H9 (cell line): ENCODE measurements around the gene DNAJC9. TPM values are rescaled to one million over a fixed set of nuclear protein-coding genes. Genes with fewer than 3 reads are reported as not detected.

Experiments used
- DNase-seq: peaks from one replicate; pipeline ENCODE4 v3.0.0-alpha.2; 2017
- H2AFZ ChIP-seq: one replicate; pipeline ENCODE4 v1.6.1; 2013; ENCODE audit warnings: mild to moderate bottlenecking, low read length, control low read depth, moderate library complexity
- H2AK5ac ChIP-seq: 2 replicates; pipeline ENCODE4 v1.6.1; 2013; ENCODE audit warnings: low read length, control low read depth, mixed read lengths; ENCODE audit not compliant: insufficient read length
- H2BK120ac ChIP-seq: one replicate; pipeline ENCODE4 v1.6.1; 2013; ENCODE audit warnings: low read depth, mild to moderate bottlenecking, low read length, control low read depth, inconsistent platforms; ENCODE audit not compliant: poor library complexity, severe bottlenecking
- H2BK12ac ChIP-seq: 2 replicates; pipeline ENCODE4 v1.6.1; 2013; ENCODE audit warnings: low read length, control low read depth, mixed read lengths, low read depth; ENCODE audit not compliant: insufficient read length
- H2BK15ac ChIP-seq: 2 replicates; pipeline ENCODE4 v1.6.1; 2013; ENCODE audit warnings: low read depth, low read length, control low read depth
- H2BK20ac ChIP-seq: one replicate; pipeline ENCODE4 v1.6.1; 2013; ENCODE audit warnings: low read depth, mild to moderate bottlenecking, low read length, control low read depth, inconsistent platforms; ENCODE audit not compliant: poor library complexity, severe bottlenecking
- H2BK5ac ChIP-seq: 2 replicates; pipeline ENCODE4 v1.6.1; 2013; ENCODE audit warnings: low read length, control low read depth, mixed read lengths; ENCODE audit not compliant: insufficient read length
- H3K14ac ChIP-seq: 2 replicates; pipeline ENCODE4 v1.6.1; 2013; ENCODE audit warnings: low read length, control low read depth; ENCODE audit not compliant: insufficient read depth
- H3K18ac ChIP-seq: 2 replicates; pipeline ENCODE4 v1.6.1; 2013; ENCODE audit warnings: low read depth, mild to moderate bottlenecking, mixed read lengths, low read length, control low read depth; ENCODE audit not compliant: insufficient read length
- H3K23ac ChIP-seq: 2 replicates; pipeline ENCODE4 v1.6.1; 2013; ENCODE audit warnings: low read length, control low read depth, mixed read lengths, low read depth; ENCODE audit not compliant: insufficient read length
- H3K23me2 ChIP-seq: 2 replicates; pipeline ENCODE4 v1.6.1; 2013; ENCODE audit warnings: low read depth, mild to moderate bottlenecking, mixed read lengths, low read length, control low read depth; ENCODE audit not compliant: insufficient read length, poor library complexity, severe bottlenecking
- H3K27ac ChIP-seq: 2 replicates; pipeline ENCODE4 v1.5.1; 2013; ENCODE audit warnings: low read length, control low read depth, mixed read lengths, low read depth; ENCODE audit not compliant: insufficient read length
- H3K27me3 ChIP-seq: 2 replicates; pipeline ENCODE4 v1.6.1; 2013; ENCODE audit warnings: low read length, control low read depth, inconsistent platforms; ENCODE audit not compliant: insufficient read depth
- H3K4ac ChIP-seq: 2 replicates; pipeline ENCODE4 v1.6.1; 2013; ENCODE audit warnings: low read depth, mild to moderate bottlenecking, control low read depth, inconsistent platforms, low read length, moderate library complexity
- H3K4me1 ChIP-seq: 2 replicates; pipeline ENCODE4 v1.6.1; 2013; ENCODE audit warnings: low read length, control low read depth, inconsistent platforms; ENCODE audit not compliant: insufficient read depth
- H3K4me2 ChIP-seq: 2 replicates; pipeline ENCODE4 v1.6.1; 2013; ENCODE audit warnings: low read length, control low read depth, mixed read lengths; ENCODE audit not compliant: insufficient read length, insufficient read depth
- H3K56ac ChIP-seq: 2 replicates; pipeline ENCODE4 v1.6.1; 2013; ENCODE audit warnings: low read depth, mild to moderate bottlenecking, mixed read lengths, low read length, control low read depth; ENCODE audit not compliant: insufficient read length
- H3K79me1 ChIP-seq: 2 replicates; pipeline ENCODE4 v1.6.1; 2013; ENCODE audit warnings: low read depth, mild to moderate bottlenecking, moderate library complexity, low read length, control low read depth, inconsistent platforms; ENCODE audit not compliant: insufficient read depth, poor library complexity, severe bottlenecking
- H3K79me2 ChIP-seq: 2 replicates; pipeline ENCODE4 v1.6.1; 2013; ENCODE audit warnings: low read length, control low read depth, inconsistent platforms; ENCODE audit not compliant: insufficient read depth
- H3K9ac ChIP-seq: 2 replicates; pipeline ENCODE4 v1.6.1; 2013; ENCODE audit warnings: low read length, control low read depth, mixed read lengths; ENCODE audit not compliant: insufficient read length; ENCODE audit errors: extremely low read depth
- H3K9me3 ChIP-seq: one replicate; pipeline ENCODE4 v1.6.1; 2013; ENCODE audit warnings: low read depth, low read length, inconsistent platforms; ENCODE audit not compliant: control insufficient read depth
- H3T11ph ChIP-seq: one replicate; pipeline ENCODE4 v1.6.1; 2013; ENCODE audit warnings: mild to moderate bottlenecking, low read length, control low read depth, inconsistent platforms
- H4K20me1 ChIP-seq: one replicate; pipeline ENCODE4 v1.6.1; 2013; ENCODE audit not compliant: control insufficient read depth, insufficient read length, insufficient read depth
- H4K5ac ChIP-seq: 2 replicates; pipeline ENCODE4 v1.6.1; 2013; ENCODE audit warnings: low read depth, mild to moderate bottlenecking, mixed read lengths, low read length, control low read depth; ENCODE audit not compliant: insufficient read length
- H4K8ac ChIP-seq: replicated peaks from 2 replicates; pipeline ENCODE4 v1.6.1; 2013; ENCODE audit warnings: low read length, control low read depth, mixed read lengths, low read depth; ENCODE audit not compliant: insufficient read length
- H4K91ac ChIP-seq: 2 replicates; pipeline ENCODE4 v1.6.1; 2013; ENCODE audit warnings: low read depth, mild to moderate bottlenecking, moderate library complexity, mixed read lengths, low read length, control low read depth; ENCODE audit not compliant: insufficient read length
- H3K27ac Mint-ChIP-seq, 3 experiments: 2 replicates in 2 of 3; 3 replicates in 1 of 3; pipeline ENCODE4 v1.8.0; 2020 to 2021; ENCODE audit warnings: mixed read lengths in 3 of 3, mild to moderate bottlenecking in 1 of 3, moderate library complexity in 1 of 3
- H3K27me3 Mint-ChIP-seq: 2 replicates; pipeline ENCODE4 v1.8.0; 2021; ENCODE audit warnings: low read depth, mild to moderate bottlenecking, moderate library complexity, mixed read lengths
- H3K36me3 Mint-ChIP-seq, 3 experiments: 2 replicates in 2 of 3; 3 replicates in 1 of 3; pipeline ENCODE4 v1.8.0; 2020 to 2021; ENCODE audit warnings: low read depth in 3 of 3, mixed read lengths in 3 of 3; ENCODE audit not compliant: insufficient read depth in 1 of 3
- H3K4me1 Mint-ChIP-seq, 2 experiments: 2 replicates each; pipeline ENCODE4 v1.8.0; 2020; ENCODE audit warnings: mixed read lengths in 2 of 2
- H3K4me3 Mint-ChIP-seq, 2 experiments: 2 replicates in 1 of 2; 3 replicates in 1 of 2; pipeline ENCODE4 v1.8.0; 2020 to 2021; ENCODE audit warnings: mild to moderate bottlenecking in 2 of 2, mixed read lengths in 2 of 2, moderate library complexity in 1 of 2
- H3K9me3 Mint-ChIP-seq, 2 experiments: 2 replicates in 1 of 2; 3 replicates in 1 of 2; pipeline ENCODE4 v1.8.0; 2020; ENCODE audit warnings: mild to moderate bottlenecking in 2 of 2, mixed read lengths in 2 of 2, moderate library complexity in 1 of 2
- WGBS: extraction: QIAGEN DNeasy Blood & Tissue Kit; methylation state at CpG from one replicate; pipeline ENCODE4 v1.1.7; 2013; ENCODE audit warnings: missing lambda C conversion rate, low lambda C conversion rate, mixed read lengths; ENCODE audit not compliant: insufficient read length; ENCODE audit errors: extremely low coverage; 5-methylcytosine and 5-hydroxymethylcytosine counted together
- total RNA-seq: library from RNA; stranded (reverse); gene quantifications from 2 replicates; pipeline ENCODE4 v1.2.1, GENCODE V29; 2021
- TF ChIP-seq, protein P1 (sequence below): fragments of 200-600 bp; sonication (generic); conservative IDR thresholded peaks from 3 replicates; pipeline ENCODE4 v1.8.0; 2021; ENCODE audit warnings: antibody characterized with exemption, mild to moderate bottlenecking

DNAJC9 gene
- total RNA-seq, 1 experiment from 2014 or later, result 45.7 TPM

- Histone ChIP-seq H3K4ac (no peak overlapping the region), H3K27me3 (no peaks in the 10 kb centered on the region), H3K27ac (no peak overlapping the region), H3K56ac (no peak overlapping the region), H3K79me1 (peaks cover 21% of the 10 kb centered on the region), H3K9me3 (no peaks in the 10 kb centered on the region), H2BK15ac (no peak overlapping the region), H4K20me1 (no peaks in the 10 kb centered on the region), H4K5ac (no peak overlapping the region), H3K4me1 (no peaks in the 10 kb centered on the region), H3K14ac (no peak overlapping the region), H3T11ph (no peak overlapping the region), H2BK5ac (no peak overlapping the region), H2BK20ac (no peak overlapping the region), H2BK120ac (no peak overlapping the region), H3K4me2 (no peak overlapping the region), H3K23me2 (peaks cover 6% of the 10 kb centered on the region), H3K18ac (no peak overlapping the region), H3K23ac (no peak overlapping the region), H4K91ac (no peak overlapping the region), H2BK12ac (no peak overlapping the region), H3K9ac (no peak overlapping the region), H2AK5ac (no peak overlapping the region), H2AFZ (no peak overlapping the region), H4K8ac (no peak overlapping the region), H3K79me2 (peaks cover 15% of the 10 kb centered on the region; the same call in 1 of the 2 replicates)
- Mint-ChIP-seq H3K27ac (peak overlapping the region in 2 of 3 experiments; percentile 64 to 89; a peak in 2 of 7 replicates), H3K36me3 (peaks cover 46 to 66% (median 54%) of the 10 kb centered on the region in 3 experiments), H3K9me3 (no peaks in the 10 kb centered on the region; a peak in 1 of 5 replicates), H3K4me1 (peaks cover 31 to 40% of the 10 kb centered on the region in 2 experiments), H3K4me3 (peak overlapping the region; percentile 66 to 99), H3K27me3 (no peaks in the 10 kb centered on the region)
- TF ChIP-seq, protein P1, sequence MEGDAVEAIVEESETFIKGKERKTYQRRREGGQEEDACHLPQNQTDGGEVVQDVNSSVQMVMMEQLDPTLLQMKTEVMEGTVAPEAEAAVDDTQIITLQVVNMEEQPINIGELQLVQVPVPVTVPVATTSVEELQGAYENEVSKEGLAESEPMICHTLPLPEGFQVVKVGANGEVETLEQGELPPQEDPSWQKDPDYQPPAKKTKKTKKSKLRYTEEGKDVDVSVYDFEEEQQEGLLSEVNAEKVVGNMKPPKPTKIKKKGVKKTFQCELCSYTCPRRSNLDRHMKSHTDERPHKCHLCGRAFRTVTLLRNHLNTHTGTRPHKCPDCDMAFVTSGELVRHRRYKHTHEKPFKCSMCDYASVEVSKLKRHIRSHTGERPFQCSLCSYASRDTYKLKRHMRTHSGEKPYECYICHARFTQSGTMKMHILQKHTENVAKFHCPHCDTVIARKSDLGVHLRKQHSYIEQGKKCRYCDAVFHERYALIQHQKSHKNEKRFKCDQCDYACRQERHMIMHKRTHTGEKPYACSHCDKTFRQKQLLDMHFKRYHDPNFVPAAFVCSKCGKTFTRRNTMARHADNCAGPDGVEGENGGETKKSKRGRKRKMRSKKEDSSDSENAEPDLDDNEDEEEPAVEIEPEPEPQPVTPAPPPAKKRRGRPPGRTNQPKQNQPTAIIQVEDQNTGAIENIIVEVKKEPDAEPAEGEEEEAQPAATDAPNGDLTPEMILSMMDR, result no peak
- DNase-seq, result no peak
- no CpG with 5 or more reads among the region's 5 CpGs for WGBS
These were observed 1.2 kb upstream of the DNAJC9 start for GRCh38 chr10:73248259-73248724.
